OCI-LY3 (cell line): Measurements from ENCODE around the gene RBM20.

Experiments used
- CTCF ChIP-seq: fragments of 200-600, 300-600 bp; sonication (generic); IDR thresholded peaks from 2 replicates; pipeline ENCODE4 v1.5.1; 2014; ENCODE audit warnings: antibody characterized with exemption, low read length, low read depth
- EZH2phosphoT487 ChIP-seq: fragments of 200-600 bp; shearing (Covaris generic); IDR thresholded peaks from 2 replicates; pipeline ENCODE4 v1.6.1; 2018; ENCODE audit warnings: antibody characterized with exemption, mixed run types, low read depth

- TF ChIP-seq CTCF (no peak), EZH2phosphoT487 (no peak)
Observed at GRCh38 chr10:110759523-110759922, 115.4 kb downstream of the RBM20 start.
